GM19240 (cell line): ENCODE measurements around the gene ANXA7.
A peak's percentile ranks its signal among the peaks of the same experiment; 100 is the strongest.
"Not testable (repeated sequence)": the region's sequence is repeated elsewhere in the genome, so short reads cannot be mapped to it uniquely, and the experiment has no call there.

Experiments used
- DNase-seq: peaks from one replicate; pipeline ENCODE4 v3.0.0; 2011; ENCODE audit warnings: low spot score; ENCODE audit not compliant: insufficient read length

Gene ANXA7

GRCh38 chr10:73408061-73408460, 5.8 kb downstream of the ANXA7 start:
- no peak for DNase-seq

GRCh38 chr10:73407495-73407894, 6.4 kb downstream of the ANXA7 start:
- DNase-seq, result no peak

GRCh38 chr10:73406846-73407245, 7.0 kb downstream of the ANXA7 start:
- DNase-seq, result no peak

GRCh38 chr10:73405556-73405955, 8.3 kb downstream of the ANXA7 start:
- DNase-seq, result no peak

GRCh38 chr10:73404690-73405089, 9.2 kb downstream of the ANXA7 start:
- DNase-seq, result no peak

- no peak for DNase-seq
These were observed 12.2 kb downstream of the ANXA7 start for GRCh38 chr10:73401636-73402035.

- no peak for DNase-seq
These were observed 14.8 kb downstream of the ANXA7 start for GRCh38 chr10:73399063-73399462.

GRCh38 chr10:73398024-73398423, 15.8 kb downstream of the ANXA7 start:
- no peak for DNase-seq

GRCh38 chr10:73394325-73394724, 19.5 kb downstream of the ANXA7 start:
- DNase-seq, result not testable (repeated sequence)

GRCh38 chr10:73388228-73388627, 25.6 kb downstream of the ANXA7 start:
- DNase-seq, result no peak

- no peak for DNase-seq
These were observed 27.3 kb downstream of the ANXA7 start for GRCh38 chr10:73386583-73386982.

- DNase-seq, result no peak
These were observed 34.7 kb downstream of the ANXA7 start for GRCh38 chr10:73379064-73379748.

- DNase-seq, result no peak
These were observed 37.2 kb downstream of the ANXA7 start for GRCh38 chr10:73376679-73377078.

- no peak for DNase-seq
These were observed 45.6 kb downstream of the ANXA7 start for GRCh38 chr10:73368238-73368637.

GRCh38 chr10:73366381-73367298, 47.2 kb downstream of the ANXA7 start:
- no peak for DNase-seq

GRCh38 chr10:73364964-73365363, 48.9 kb downstream of the ANXA7 start:
- no peak for DNase-seq

GRCh38 chr10:73359492-73359891, 54.4 kb downstream of the ANXA7 start:
- no peak for DNase-seq

GRCh38 chr10:73358331-73359279, 55.3 kb downstream of the ANXA7 start, which contains the start of gene CFAP70:
CFAP70 (minus strand) TSS chr10:73358864; CDS start chr10:73354796, 4,068 bp downstream.
- DNase-seq, result peak; percentile 85

GRCh38 chr10:73357821-73358220, 56.0 kb downstream of the ANXA7 start:
- no peak for DNase-seq

GRCh38 chr10:73357166-73357565, 56.7 kb downstream of the ANXA7 start:
- DNase-seq, result no peak

- DNase-seq, result no peak
These were observed 69.6 kb downstream of the ANXA7 start for GRCh38 chr10:73344269-73344668.
